ENCODE data around the gene ZNF506.

ZNF506 gene

GRCh38 chr19:19743176-19743575, 78.4 kb downstream of the ZNF506 start:
- H3K4me1 Mint-ChIP-seq (ENCODE audit: low read depth), result no peaks in the 10 kb centered on the region
- H3K4me3 Mint-ChIP-seq, result no peak overlapping the region
- no peaks in the 10 kb centered on the region for H3K9me3 Mint-ChIP-seq
- no peaks in the 10 kb centered on the region for H3K27me3 Mint-ChIP-seq
- H3K27ac Mint-ChIP-seq, result no peak overlapping the region
- H3K36me3 Mint-ChIP-seq (ENCODE audit: low read depth), result no peaks in the 10 kb centered on the region

GRCh38 chr19:19742773-19743172, 78.8 kb downstream of the ZNF506 start:
- H3K4me1 Mint-ChIP-seq (ENCODE audit: low read depth), result no peaks in the 10 kb centered on the region
- no peak overlapping the region for H3K27ac Mint-ChIP-seq

More at GRCh38 chr19:19742773-19743172, 78.8 kb downstream of the ZNF506 start:
- Mint-ChIP-seq H3K9me3 (no peaks in the 10 kb centered on the region), H3K27me3 (no peaks in the 10 kb centered on the region), H3K4me3 (no peak overlapping the region), H3K36me3 (ENCODE audit: low read depth) (no peaks in the 10 kb centered on the region)
